Skeletal muscle satellite cell (primary cell): ENCODE data around the gene B4GALT5. TPM values are rescaled to one million over a fixed set of nuclear protein-coding genes. Genes with fewer than 3 reads are reported as not detected.
A peak's percentile ranks its signal among the peaks of the same experiment; 100 is the strongest.
"Not testable (repeated sequence)": the region's sequence is repeated elsewhere in the genome, so short reads cannot be mapped to it uniquely, and the experiment has no call there.

Experiments
- H3K27me3 ChIP-seq: 2 replicates; pipeline ENCODE4 v1.7.0; 2013; ENCODE audit warnings: low read length; ENCODE audit not compliant: control insufficient read depth, insufficient read depth
- H3K36me3 ChIP-seq: 2 replicates; pipeline ENCODE4 v1.7.0; 2013; ENCODE audit warnings: mild to moderate bottlenecking, control low read depth, low read length; ENCODE audit not compliant: insufficient read depth
- H3K4me1 ChIP-seq: 2 replicates; pipeline ENCODE4 v1.7.0; 2013; ENCODE audit warnings: low read length; ENCODE audit not compliant: control insufficient read depth, insufficient read depth
- H3K4me2 ChIP-seq: 2 replicates; pipeline ENCODE4 v1.7.0; 2013; ENCODE audit warnings: mild to moderate bottlenecking, low read length
- H3K4me3 ChIP-seq: 2 replicates; pipeline ENCODE4 v1.7.0; 2013; ENCODE audit warnings: low read length
- H3K9ac ChIP-seq: 2 replicates; pipeline ENCODE4 v1.7.0; 2013; ENCODE audit warnings: mild to moderate bottlenecking, low read depth, low read length, moderate library complexity
- H3K9me3 ChIP-seq: replicated peaks from 2 replicates; pipeline ENCODE4 v1.7.0; 2013; ENCODE audit warnings: mild to moderate bottlenecking, control low read depth, low read length
- total RNA-seq: library from RNA; depleted of rRNA; stranded (reverse); fragments of >200 nt; gene quantifications from 2 replicates; pipeline ENCODE4 v1.2.3, GENCODE V29; 2012; rRNA removed

B4GALT5 gene, protein sequence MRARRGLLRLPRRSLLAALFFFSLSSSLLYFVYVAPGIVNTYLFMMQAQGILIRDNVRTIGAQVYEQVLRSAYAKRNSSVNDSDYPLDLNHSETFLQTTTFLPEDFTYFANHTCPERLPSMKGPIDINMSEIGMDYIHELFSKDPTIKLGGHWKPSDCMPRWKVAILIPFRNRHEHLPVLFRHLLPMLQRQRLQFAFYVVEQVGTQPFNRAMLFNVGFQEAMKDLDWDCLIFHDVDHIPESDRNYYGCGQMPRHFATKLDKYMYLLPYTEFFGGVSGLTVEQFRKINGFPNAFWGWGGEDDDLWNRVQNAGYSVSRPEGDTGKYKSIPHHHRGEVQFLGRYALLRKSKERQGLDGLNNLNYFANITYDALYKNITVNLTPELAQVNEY
- 14.4 and 16.5 TPM in 2 replicates for total RNA-seq

DNA sequence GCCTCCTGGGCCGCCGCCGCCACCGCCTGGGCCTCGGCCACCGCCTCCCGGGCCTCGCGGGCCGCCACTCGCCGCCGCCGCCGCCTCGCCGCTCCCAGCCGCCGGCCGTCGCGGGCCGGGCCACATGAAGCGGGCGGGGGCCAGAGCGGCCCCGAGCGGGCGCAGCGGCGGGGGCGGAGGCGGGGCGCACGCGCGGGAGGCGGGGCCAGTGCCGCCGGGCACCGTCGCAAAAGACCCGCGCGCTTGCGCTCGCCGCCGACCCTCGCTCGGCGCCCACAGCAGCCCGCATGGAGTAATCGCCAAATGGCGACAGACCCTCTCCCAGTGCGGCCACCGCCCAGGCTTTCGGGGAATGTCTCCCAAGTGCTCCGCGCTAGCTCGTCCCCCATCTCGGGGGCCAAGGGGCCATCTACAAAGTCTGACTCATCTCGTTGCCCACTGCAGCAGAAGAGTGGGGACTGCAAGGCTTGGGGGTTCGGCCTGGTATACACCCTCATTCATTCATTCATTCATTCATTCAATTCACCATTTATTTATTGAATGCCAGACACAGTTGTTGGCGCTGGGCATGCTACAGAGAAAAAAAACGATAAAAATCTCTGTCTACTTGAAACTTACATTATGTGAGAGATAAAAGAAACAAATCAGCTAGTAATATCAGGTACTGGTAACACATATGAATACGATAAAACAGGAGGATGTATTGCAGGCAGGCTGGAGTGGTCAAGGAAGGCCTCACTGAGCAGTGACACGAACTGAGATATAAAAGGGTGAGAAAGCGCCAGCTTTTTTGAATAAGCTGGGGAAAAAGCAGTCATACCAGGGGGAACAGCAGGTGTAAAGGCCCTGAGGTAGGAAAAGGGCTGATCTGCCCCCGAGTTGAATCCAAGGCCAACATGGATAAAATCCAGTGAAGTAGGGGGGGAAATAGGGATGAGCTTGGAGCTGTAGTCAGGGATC, at the start of gene B4GALT5:
Gene B4GALT5 (minus strand): TSS at position 126 of the 960 bp plus-strand sequence. CDS start 188 bp downstream, outside the sequence.
- no peaks in the 10 kb centered on the region for H3K9me3 ChIP-seq
- peaks cover 16% of the 10 kb centered on the region for H3K4me1 ChIP-seq
- H3K36me3 ChIP-seq = no peaks in the 10 kb centered on the region
- no peaks in the 10 kb centered on the region for H3K27me3 ChIP-seq
- H3K9ac ChIP-seq = peak within 1 kb of the TSS; percentile 94
- peak within 1 kb of the TSS; percentile 89 for H3K4me3 ChIP-seq
- H3K4me2 ChIP-seq = peak within 1 kb of the TSS; percentile 91

DNA sequence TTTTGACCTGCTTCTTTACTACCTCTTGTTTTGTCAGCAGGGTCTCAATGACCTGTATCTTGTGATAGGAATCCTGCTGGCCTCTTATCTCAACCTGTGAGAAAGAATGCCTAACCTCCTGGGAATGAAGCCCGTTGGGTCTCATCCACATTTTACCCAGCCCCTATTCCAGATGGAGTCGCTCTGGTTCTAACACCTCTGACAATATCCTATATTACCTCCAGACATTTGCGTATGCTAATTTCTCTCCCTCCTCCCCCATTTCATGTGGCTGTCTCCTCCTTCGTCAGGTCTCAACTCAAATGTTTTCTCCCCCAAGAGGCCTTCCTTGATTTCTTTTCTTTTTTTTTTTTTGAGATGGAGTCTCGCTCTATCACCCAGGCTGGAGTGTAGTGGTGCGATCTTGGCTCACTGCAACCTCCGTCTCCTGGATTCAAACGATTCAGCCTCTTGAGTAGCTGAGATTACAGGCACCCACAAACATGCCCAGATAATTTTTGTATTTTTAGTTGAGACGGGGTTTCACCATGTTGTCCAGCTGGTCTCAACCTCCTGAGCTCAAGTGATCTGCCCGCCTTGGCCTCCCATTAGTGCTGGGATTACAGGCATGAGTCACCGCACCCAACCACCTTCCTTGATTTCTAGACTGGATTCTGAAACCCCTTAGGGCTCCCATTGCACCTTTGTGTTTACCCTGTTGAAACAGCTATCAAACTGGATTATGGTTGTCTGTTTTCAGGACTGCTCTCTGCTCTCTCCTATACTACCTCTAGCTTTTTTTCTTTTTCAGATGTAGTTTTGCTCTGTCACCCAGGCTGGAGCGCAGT, 49.5 kb upstream of the B4GALT5 start:
- Histone ChIP-seq H3K4me2 (no peak overlapping the region), H3K27me3 (peaks cover 6% of the 10 kb centered on the region), H3K9me3 (no peaks in the 10 kb centered on the region), H3K9ac (no peak overlapping the region), H3K36me3 (no peaks in the 10 kb centered on the region), H3K4me1 (peaks cover 2% of the 10 kb centered on the region), H3K4me3 (no peak overlapping the region)

DNA sequence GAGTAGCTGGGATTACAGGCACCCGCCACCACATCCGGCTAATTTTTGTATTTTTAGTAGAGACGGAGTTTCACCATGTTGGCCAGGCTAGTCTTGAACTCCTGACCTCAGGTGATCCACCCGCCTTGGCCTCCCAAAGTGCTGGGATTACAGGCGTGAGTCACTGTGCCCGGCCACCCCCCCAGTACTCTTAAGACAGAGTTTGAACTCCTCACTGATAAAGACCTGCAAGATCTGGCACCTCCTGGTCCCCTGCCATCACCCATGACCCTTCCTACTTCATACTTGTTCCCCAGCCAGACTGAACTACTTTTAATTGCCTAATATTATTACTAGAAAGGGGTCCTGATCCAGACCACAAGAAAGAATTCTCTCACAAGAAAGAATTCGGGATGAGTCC, 48.2 kb upstream of the B4GALT5 start:
- not testable (repeated sequence) for H3K4me3 ChIP-seq, H3K4me1 ChIP-seq, H3K4me2 ChIP-seq, H3K9me3 ChIP-seq, H3K36me3 ChIP-seq, H3K9ac ChIP-seq
- H3K27me3 ChIP-seq = peaks cover 14% of the 10 kb centered on the region

DNA sequence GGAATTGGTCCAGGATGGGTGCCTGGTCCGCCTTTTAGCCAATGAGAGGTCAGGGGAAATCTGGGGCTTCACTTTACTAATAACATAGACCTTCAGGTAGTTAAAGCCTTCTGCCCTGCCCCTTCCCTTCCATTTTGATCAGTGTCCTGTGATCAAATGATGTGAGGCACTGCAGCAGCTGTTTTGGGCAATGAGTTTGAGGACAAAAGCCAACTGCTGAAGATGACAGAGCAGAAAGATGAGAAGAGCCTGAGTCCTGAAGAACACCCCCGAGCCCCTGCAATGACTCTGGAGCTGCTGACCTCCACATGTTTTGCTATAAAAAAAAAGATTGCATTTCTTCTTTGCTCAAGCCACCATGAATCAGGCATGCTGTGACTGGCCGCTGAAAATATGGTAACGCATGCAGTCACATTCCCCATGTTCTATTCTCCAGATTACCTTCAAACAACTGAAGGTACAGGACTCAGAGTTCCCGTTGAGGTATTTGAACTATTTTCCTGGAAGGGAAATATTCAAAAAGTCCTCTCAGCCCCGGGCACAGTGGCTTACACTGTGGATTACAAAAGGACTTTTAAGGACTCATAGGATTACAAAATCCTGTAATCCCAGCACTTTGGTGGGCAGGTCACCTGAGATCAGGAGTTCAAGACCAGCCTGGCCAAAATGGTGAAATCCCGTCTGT, 45.7 kb upstream of the B4GALT5 start:
- Histone ChIP-seq H3K27me3 (peaks cover 20% of the 10 kb centered on the region), H3K9me3 (no peaks in the 10 kb centered on the region), H3K36me3 (no peaks in the 10 kb centered on the region), H3K4me1 (no peaks in the 10 kb centered on the region), H3K9ac (no peak overlapping the region), H3K4me2 (no peak overlapping the region), H3K4me3 (no peak overlapping the region)

DNA sequence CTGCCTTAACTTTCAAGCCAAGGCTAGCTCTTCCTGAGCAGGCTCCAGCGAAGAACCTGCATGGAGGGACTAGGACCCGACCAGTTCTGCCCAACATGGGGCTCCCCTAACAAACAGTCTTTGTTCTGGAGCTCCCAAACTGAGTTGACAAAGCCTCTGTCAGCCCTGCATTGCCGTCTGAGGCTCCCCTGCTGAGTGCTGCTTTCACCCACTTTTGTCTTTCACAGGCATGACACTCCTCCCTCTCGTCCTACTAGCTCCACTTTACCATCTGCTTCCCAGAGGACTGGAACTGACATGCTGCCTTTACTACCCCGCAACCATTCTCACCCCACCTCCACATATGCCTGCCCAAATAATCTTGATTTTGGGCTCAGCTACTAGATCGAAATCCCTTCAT, 45.1 kb upstream of the B4GALT5 start:
- Histone ChIP-seq H3K4me3 (no peak overlapping the region), H3K4me2 (no peak overlapping the region), H3K27me3 (peaks cover 20% of the 10 kb centered on the region), H3K4me1 (no peaks in the 10 kb centered on the region), H3K9ac (no peak overlapping the region), H3K36me3 (no peaks in the 10 kb centered on the region), H3K9me3 (no peaks in the 10 kb centered on the region)

DNA sequence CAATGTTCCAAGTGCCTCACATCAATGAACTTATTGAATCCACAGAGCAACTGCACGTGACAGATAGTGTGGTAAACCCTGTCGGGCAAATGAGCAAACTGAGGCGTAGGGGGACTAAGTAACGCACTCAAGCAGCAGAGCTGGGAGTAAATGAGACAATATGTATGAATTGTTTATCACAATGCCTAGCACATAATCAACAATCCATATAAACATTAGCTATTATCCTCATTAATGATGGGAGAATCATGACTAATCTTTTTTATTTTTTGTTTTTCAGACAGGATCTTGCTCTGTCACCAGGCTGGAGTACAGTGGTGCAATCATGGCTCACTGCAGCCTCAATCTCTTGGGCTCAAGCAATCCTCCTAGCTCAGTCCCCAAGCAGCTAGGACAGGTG, 43.9 kb upstream of the B4GALT5 start:
- H3K36me3 ChIP-seq = no peaks in the 10 kb centered on the region

DNA sequence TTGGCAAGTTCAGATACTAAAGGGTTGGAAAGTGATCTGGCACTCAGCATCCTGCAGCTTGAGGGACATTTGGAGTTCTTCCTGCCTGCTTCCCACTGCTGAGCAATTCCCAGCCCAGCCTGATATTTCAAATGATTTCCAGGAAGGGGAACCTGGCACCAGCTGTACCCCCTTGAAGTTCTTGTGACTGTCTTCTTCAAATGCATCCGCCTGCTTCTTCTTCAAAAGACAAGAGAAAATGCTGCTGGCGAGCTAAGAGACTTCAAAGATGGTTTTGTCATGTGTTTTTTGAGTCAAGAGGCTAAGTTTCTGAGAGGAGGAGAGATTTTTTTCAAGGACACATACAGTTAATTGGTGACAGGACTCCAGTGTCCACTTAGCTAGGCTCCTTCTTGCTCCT, 42.6 kb upstream of the B4GALT5 start:
- Histone ChIP-seq H3K9ac (no peak overlapping the region), H3K27me3 (peaks cover 32% of the 10 kb centered on the region), H3K9me3 (no peaks in the 10 kb centered on the region), H3K36me3 (no peaks in the 10 kb centered on the region), H3K4me1 (no peaks in the 10 kb centered on the region), H3K4me2 (no peak overlapping the region), H3K4me3 (no peak overlapping the region)

More for the DNA sequence above, 43.9 kb upstream of the B4GALT5 start:
- no peak overlapping the region for H3K4me3 ChIP-seq
- H3K9ac ChIP-seq = no peak overlapping the region
- no peaks in the 10 kb centered on the region for H3K4me1 ChIP-seq
- H3K27me3 ChIP-seq = peaks cover 23% of the 10 kb centered on the region
- H3K4me2 ChIP-seq = no peak overlapping the region
- H3K9me3 ChIP-seq = no peaks in the 10 kb centered on the region

DNA sequence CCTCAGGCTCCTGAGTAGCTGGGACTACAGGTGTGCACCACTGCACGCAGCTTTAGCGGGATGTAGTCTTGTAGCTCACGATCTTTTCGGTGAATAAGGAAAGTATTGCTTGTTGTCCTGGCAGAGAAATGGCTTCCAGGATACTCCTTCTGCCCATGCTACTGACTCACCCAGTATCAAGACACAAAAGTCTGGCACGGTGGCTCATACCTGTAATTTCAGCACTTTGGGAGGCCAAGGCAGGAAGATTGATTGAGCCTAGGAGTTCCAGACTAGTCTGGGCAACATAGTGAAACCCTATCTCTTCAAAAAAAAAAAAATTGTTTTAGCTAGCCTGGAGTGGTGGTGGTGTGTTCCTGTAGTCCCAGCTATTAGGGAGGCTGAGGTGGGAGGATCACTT, 40.9 kb upstream of the B4GALT5 start:
- no peaks in the 10 kb centered on the region for H3K36me3 ChIP-seq
- H3K4me2 ChIP-seq = no peak overlapping the region
- no peak overlapping the region for H3K9ac ChIP-seq
- no peak overlapping the region for H3K4me3 ChIP-seq
- H3K9me3 ChIP-seq = no peaks in the 10 kb centered on the region
- peaks cover 40% of the 10 kb centered on the region for H3K27me3 ChIP-seq
- H3K4me1 ChIP-seq = no peaks in the 10 kb centered on the region

DNA sequence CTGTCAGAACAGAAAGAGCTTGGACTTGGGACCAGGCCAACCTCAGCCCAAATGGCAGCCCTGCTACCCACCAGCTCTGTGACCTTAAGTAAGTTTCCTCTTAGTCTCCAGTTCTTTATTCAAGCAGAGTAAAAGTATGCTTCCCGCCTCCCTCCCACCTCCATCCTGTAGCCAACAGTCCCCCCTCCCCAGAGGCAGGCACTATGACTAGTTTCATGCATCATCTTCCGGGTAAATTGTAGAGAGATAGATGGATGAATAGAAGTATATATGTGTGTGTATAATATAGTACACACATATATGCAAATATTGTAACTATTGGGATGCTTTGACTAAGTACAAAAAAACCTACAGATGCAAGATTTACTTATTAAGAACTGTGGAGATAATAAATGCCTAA, 39.5 kb upstream of the B4GALT5 start:
- Histone ChIP-seq H3K4me1 (no peaks in the 10 kb centered on the region), H3K36me3 (no peaks in the 10 kb centered on the region), H3K4me3 (no peak overlapping the region), H3K27me3 (peaks cover 34% of the 10 kb centered on the region), H3K9ac (no peak overlapping the region), H3K4me2 (no peak overlapping the region), H3K9me3 (no peaks in the 10 kb centered on the region)

DNA sequence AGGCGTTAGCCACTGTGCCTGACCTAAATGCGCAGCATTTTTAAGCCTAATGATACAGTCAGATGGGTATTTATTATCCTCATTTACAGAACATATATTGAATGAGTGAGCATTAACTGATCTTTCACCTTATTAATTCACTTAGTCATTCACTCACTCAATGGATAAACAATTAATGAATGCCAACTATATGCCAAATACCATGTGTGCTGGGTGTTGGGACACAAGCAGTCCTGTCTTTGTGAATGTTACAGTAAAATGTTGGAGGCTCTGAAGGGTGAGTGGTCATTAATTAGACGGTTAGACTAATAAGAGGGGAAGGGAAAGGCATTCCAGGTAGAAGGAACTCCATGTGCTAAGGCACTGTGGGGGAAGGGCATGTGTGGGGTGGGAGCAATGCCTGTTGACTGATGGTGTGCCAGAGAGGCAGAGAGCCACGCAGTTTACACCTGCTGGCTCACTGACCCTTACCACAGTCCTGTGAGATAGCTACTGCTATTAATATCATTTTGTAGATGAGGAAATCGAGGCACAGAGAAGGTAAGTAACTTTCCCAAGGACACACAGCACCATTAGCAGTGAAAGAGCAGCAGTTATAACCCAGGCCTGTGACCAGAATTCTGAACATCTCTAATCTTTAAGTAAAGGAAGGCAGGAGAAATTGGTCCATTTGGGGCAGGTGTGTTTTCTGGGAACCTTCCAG, 38.7 kb upstream of the B4GALT5 start:
- Histone ChIP-seq H3K4me1 (no peaks in the 10 kb centered on the region), H3K9me3 (no peaks in the 10 kb centered on the region), H3K27me3 (peaks cover 31% of the 10 kb centered on the region), H3K4me2 (no peak overlapping the region), H3K36me3 (no peaks in the 10 kb centered on the region), H3K9ac (no peak overlapping the region), H3K4me3 (no peak overlapping the region)
